NCI-H187 (cell line): Measurements from ENCODE around the gene LRRC4C.
A peak's percentile ranks its signal among the peaks of the same experiment; 100 is the strongest.
"Not testable (repeated sequence)": the region's sequence is repeated elsewhere in the genome, so short reads cannot be mapped to it uniquely, and the experiment has no call there.

Source experiments
- DNase-seq, 2 experiments: peaks; one replicate each; lab custom pipeline; 2025; lab: John Stamatoyannopoulos, UW

LRRC4C gene

DNA sequence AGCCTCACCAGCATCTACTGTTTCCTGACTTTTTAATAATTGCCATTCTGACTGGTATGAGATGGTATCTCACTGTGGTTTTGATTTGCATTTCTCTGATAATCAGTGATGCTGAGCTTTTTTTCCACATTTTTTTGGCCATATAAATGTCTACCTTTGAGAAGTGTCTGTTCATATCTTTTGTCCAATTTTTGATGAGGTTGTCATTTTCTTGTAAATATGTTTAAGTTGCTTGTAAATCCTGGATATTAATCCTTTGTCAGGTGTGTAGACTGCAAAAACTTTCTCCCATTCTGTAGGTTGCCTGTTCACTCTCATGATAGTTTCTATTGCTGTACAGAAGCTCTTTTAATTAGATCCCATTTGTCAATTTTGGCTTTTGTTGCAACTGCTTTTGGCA, 439.8 kb downstream of the LRRC4C start:
- not testable (repeated sequence) for DNase-seq

DNA sequence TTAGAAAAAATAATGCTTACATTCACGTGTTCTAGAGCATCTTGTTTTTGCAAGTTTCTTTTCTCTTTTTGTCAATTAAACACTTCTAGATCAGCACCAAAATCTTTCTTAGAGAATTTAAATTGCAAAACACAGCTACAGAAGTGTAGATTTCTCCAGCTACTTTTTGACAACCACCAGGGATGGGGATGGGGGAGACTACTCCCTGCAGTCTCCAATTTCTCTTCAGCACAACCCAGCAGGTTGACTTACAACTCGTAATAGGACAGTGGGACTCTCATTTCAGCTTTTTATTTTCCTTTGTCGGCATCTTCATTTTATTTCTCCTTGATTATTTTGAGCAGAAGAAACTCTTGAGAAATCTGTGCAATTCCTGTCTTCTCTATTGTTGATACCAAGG, 441.2 kb downstream of the LRRC4C start:
- no peak for DNase-seq

DNA sequence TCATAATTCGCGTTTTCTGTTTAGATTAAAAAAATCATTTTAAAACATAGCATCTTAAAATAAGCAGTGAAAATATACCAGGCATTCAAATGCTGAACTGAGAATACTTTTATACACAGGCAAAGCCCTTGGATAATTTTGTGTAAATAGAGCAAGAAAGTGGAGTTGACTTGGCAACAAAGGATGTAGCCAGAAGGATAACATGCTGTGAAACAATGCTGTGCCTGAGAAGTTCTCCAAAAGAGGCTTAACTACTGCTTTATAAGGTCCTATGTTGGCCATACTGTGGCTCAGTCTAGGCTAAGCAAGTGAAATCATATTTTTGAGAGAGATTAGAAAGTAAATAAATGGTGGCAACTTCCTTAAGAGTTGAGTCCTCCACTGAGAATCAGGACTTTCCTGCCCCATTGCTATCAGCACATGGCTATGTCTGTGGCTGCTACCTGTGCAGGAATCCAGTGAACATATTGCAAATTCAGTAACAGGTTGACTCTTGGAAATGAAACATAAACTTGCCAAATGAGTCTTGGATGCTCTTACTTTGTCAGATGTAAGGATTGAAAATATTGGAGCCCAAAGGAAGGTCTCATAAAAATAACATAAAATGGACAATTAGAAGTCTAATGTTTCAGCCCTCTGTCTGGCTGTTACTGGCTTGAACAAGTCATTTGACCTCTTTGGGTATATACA, 448.9 kb downstream of the LRRC4C start:
- no peak for DNase-seq

- no peak for DNase-seq
Measured at GRCh38 chr11:41005986-41006385, 453.5 kb downstream of the LRRC4C start.

GRCh38 chr11:41003339-41004282, 455.8 kb downstream of the LRRC4C start:
- DNase-seq, result no peak

DNA sequence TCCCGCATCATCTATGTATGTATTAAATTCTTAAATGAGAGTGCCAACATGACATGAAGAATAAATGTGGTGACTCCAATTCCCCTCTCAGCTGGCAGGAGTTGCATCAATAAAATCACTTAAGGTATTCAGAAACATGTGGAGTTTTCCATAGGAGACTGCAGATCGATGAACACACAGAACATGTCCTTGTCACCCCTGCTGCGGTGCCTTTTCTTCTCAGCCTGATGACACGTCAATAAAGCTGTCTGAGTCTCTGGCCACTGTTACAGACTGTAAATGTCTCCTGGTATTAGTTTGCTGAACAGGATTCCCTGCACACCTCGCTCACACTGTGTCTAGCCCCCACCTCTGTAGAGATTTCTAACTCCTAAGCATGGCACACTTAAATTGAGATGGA, 460.5 kb downstream of the LRRC4C start:
- no peak for DNase-seq

- no peak for DNase-seq
Measured at GRCh38 chr11:40987776-40988435, 471.5 kb downstream of the LRRC4C start.

DNA sequence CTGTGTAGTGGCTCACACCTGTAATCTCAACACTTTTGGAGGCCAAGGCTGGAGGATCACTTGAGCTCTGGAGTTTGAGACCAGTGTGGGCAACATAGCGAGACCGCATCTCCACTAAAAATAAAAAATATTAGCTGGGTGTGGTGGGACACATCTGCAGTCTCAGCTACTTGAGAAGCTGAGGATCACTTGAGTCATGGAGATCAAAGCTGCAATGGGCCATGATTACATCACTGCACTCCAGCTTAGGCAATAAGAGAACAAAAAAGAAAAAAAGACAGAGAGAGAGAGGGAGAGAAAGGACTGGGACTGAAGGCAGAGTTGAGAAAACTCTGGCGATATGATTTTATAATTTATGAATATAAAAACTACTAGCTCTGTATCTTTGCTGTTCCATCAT, 473.1 kb downstream of the LRRC4C start:
- DNase-seq, result no peak

GRCh38 chr11:40975076-40975475, 484.4 kb downstream of the LRRC4C start:
- no peak for DNase-seq

- DNase-seq, result no peak
Measured at GRCh38 chr11:40974186-40974795, 485.2 kb downstream of the LRRC4C start.

DNA sequence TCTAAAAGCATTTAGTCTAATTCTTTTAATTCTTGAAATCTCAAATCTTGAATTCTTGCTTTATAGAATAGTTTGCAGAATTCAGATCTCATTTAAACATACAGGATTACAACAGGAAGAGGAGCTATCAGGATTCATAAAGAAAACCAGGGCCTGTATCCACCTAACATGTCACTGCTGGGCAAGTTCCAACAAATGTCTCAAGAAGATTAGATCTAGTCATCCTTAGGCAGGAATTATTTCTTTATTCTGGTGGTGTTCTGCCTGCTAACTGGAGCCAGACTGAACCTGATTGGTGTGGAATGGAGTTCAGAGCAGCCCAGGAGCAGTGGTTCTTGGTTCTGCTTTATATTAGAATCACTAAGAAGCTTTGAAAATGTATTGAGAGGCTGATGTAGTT, 500.7 kb downstream of the LRRC4C start:
- DNase-seq, result no peak

- DNase-seq, result no peak
Measured at GRCh38 chr11:40952479-40952878, 507.0 kb downstream of the LRRC4C start.

- DNase-seq, result no peak
Measured at GRCh38 chr11:40938002-40938401, 521.5 kb downstream of the LRRC4C start.

DNA sequence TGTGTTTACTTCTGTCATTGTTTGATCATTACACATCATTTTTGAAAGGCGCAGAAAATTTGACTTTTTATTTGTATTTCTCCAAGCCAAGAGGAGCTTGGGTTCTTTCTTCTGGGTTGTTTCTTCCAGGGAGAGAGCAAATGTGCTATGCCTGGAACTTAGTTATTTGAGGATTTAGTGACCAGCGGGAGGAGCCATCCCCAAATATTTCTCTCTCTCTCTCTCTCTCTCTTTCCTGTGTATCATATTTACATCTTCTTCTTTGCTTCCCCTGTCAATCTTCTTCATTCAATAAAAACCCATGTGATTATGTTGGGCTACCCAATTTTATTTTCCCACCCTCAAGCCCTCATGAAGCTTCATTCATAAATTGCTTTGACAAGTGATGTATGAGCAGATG, 534.5 kb downstream of the LRRC4C start:
- DNase-seq, result no peak

- DNase-seq, result no peak
Measured at GRCh38 chr11:40921246-40921645, 538.2 kb downstream of the LRRC4C start.

DNA sequence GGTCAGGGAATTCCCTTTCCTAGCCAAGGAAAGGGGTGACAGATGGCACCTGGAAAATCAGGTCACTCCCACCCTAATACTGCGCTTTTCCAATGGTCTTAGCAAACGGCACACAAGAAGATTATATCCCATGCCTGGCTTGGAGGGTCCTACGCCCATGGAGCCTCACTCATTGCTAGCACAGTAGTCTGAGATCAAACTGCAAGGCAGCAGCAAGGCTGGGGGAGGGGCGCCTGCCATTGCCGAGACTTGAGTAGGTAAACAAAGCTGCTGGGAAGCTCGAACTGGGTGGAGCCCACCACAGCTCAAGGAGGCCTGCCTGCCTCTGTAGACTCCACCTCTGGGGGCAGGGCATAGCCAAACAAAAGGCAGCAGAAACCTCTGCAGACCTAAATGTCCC, 548.7 kb downstream of the LRRC4C start:
- not testable (repeated sequence) for DNase-seq

DNA sequence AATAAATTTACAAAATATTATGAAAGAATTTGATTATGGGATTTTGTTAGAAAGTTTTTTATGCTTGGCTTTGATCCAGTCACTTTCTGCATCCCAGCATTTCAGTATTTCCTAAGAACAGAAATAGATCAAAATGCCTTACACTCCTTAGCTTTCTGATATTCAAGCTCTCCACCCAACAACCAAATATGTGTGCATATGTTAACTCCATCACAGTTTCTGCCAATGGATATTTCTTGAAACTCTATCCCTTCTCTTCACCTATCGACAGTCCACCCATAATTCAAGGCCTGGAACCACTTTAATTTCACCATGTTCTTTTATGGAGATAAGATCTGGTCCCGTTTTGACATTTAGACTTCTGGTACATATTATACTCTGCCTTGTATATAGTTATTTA, 565.0 kb downstream of the LRRC4C start:
- no peak for DNase-seq

- peak in 1 of 2 experiments; percentile 13 for DNase-seq
Measured at GRCh38 chr11:40885250-40885954, 574.0 kb downstream of the LRRC4C start.

GRCh38 chr11:40882301-40882700, 577.2 kb downstream of the LRRC4C start:
- no peak for DNase-seq

GRCh38 chr11:40879911-40880310, 579.5 kb downstream of the LRRC4C start:
- DNase-seq, result no peak

DNA sequence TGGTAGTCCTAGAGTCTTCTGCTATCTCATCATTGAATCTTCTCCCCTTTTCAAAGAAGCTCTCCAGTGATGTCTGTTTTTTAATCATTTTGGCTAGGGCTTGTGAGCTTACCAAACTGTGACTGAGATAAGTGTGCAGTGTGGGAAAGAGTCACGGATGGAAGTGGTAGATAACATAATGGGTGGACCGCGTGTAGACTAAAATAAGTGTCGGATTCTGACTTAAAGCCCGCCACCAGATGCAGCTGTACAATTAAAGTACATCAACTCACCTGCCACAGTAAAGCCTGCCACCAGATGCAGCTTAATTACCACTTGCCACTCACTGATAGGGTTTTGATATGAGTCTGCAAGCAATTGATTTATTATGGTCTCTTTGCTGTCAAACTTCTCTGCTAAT, 581.5 kb downstream of the LRRC4C start:
- no peak for DNase-seq

DNA sequence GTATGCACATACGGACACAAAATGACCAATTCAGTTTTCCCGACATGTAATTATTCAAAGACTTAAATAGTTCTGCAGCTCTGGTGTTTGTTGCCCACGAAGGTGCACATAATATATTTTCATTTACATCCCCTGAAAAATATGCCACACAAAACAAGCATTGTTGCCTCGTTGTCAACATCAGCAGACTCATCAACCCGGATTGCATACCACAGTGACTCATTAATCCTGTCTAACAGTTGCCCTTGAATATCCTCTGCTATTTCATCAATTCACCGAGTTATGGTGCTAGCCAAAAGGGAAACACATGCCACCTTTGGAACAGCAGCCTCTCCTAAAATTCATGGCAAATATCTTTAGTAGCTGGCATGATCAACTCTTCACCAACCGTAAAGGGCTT, 582.2 kb downstream of the LRRC4C start:
- no peak for DNase-seq
